ENCODE measurements around the gene TRAF6. TPM values are rescaled to one million over a fixed set of nuclear protein-coding genes. Genes with fewer than 3 reads are reported as not detected.

Gene TRAF6
- total and polyA plus RNA-seq, 7 donors: 3.6 to 15.5 (median 10.3) TPM

DNA sequence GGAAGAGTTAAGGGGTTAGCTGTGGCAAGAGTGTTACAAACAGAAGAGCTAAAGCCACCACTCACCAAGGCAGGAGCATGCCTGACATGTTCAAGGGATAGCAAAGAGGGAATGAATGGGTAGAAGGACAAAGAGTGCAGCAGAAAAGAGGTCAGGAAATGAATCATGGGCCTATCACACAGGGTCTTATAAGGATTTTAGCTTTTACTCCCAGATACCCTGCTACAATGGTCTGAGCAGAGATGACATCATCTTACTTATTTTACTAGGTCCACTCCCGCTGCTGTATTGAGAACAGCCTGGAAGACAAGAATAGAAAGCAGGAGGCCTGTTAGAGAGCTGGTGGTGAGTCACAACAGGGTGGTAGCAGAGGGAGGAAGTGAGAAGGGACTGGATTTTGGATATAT lies 9.8 kb downstream of the TRAF6 start:
- intact Hi-C loops (cut with DNase I): no loop called here
- 25 to 62% methylated on average over 1 of the region's 1 CpG for WGBS, 2 donors
- DNase-seq: no peak
- Histone ChIP-seq H3K36me3 (peaks cover 0 to 59% (median 23%) of the 10 kb centered on the region in 4 donors), H3K4me1 (peaks cover 0 to 28% (median 13%) of the 10 kb centered on the region in 4 donors), H3K4me3 (no peak overlapping the region), H3K27me3 (no peaks in the 10 kb centered on the region), H3K9me3 (no peaks in the 10 kb centered on the region), H3K27ac (peak overlapping the region in 2 of 4 donors; percentile 9 to 49)
- TF ChIP-seq POLR2AphosphoS5 (IDR thresholded peaks at IDR 0.05) (no peak), CTCF (IDR thresholded peaks at IDR 0.05) (no peak), POLR2A (IDR thresholded peaks at IDR 0.05) (no peak), EP300 (IDR thresholded peaks at IDR 0.05) (no peak)

DNA sequence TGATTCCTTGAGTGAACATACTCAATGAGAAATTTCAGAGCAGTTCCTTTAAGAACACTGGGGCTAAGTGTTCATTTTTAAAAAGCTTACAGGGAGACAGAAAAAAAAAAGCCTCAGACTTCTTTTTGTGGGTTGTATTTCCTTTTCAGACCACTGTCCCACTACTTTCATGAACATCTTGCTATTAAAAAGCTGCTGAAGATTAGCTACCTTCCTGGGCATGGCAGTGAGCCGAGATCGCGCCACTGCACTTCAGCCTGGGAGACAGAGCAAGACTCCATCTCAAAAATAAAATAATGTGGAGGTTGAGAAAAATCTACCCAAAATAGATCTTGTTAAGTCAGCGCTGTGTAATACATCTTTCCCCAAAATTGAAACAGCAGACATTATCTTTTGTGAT lies 10.8 kb downstream of the TRAF6 start:
- Histone ChIP-seq H3K27me3 (no peaks in the 10 kb centered on the region), H3K4me3 (no peak overlapping the region), H3K9me3 (no peaks in the 10 kb centered on the region), H3K36me3 (peaks cover 0 to 69% (median 24%) of the 10 kb centered on the region in 4 donors), H3K4me1 (peaks cover 0 to 28% (median 13%) of the 10 kb centered on the region in 4 donors), H3K27ac (no peak overlapping the region)
- DNase-seq: no peak
- WGBS, 2 donors: 78 to 94% methylated on average over 4 of the region's 4 CpGs
- no peak for TF ChIP-seq EP300 (IDR thresholded peaks at IDR 0.05)
- TF ChIP-seq POLR2A (IDR thresholded peaks at IDR 0.05): no peak
- TF ChIP-seq CTCF (IDR thresholded peaks at IDR 0.05): no peak
- no peak for TF ChIP-seq POLR2AphosphoS5 (IDR thresholded peaks at IDR 0.05)
- intact Hi-C loops (cut with DNase I): no loop called here

DNA sequence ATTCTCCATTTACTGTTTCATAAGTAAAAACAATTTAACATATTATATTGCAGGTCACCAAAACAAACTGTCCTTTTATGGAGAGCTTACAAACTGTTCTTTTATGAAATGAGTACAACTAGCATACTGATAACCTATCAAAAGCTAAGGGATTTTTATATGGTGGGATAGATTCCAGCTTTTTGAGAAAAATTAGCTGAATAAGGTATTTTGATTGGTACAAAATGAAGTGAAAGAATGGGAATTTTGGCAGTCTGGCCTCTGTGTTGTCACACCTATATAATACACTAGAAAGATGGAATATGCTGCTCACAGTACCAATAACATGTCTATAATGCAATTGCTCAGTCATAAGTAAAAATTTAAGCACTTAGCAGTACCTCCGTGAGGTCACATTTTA lies 11.4 kb downstream of the TRAF6 start:
- intact Hi-C loops (cut with DNase I): no loop called here
- no peaks in the 10 kb centered on the region for H3K9me3 ChIP-seq
- H3K4me1 ChIP-seq: peaks cover 0 to 28% (median 13%) of the 10 kb centered on the region in 4 donors
- no peak for DNase-seq
- no peak overlapping the region for H3K27ac ChIP-seq
- TF ChIP-seq POLR2A (IDR thresholded peaks at IDR 0.05): no peak
- TF ChIP-seq CTCF (IDR thresholded peaks at IDR 0.05): no peak
- TF ChIP-seq EP300 (IDR thresholded peaks at IDR 0.05): no peak
- TF ChIP-seq POLR2AphosphoS5 (IDR thresholded peaks at IDR 0.05): no peak
- H3K4me3 ChIP-seq: no peak overlapping the region
- H3K27me3 ChIP-seq: no peaks in the 10 kb centered on the region
- 86 to 92% methylated on average over 1 of the region's 1 CpG for WGBS, 2 donors
- peaks cover 0 to 75% (median 29%) of the 10 kb centered on the region in 4 donors for H3K36me3 ChIP-seq

GRCh38 chr11:36493332-36493731 lies 16.7 kb downstream of the TRAF6 start:
- intact Hi-C loops (cut with DNase I): loop anchor here (5.0 kb wide), 2 partner anchors 201 to 876 kb away; partner anchors contain the start of gene FJX1
- TF ChIP-seq POLR2AphosphoS5 (IDR thresholded peaks at IDR 0.05) (no peak), EP300 (IDR thresholded peaks at IDR 0.05) (no peak), POLR2A (IDR thresholded peaks at IDR 0.05) (no peak), CTCF (IDR thresholded peaks at IDR 0.05) (no peak)
- no peaks in the 10 kb centered on the region for H3K4me1 ChIP-seq
- no peak overlapping the region for H3K27ac ChIP-seq
- peaks cover 5 to 93% (median 41%) of the 10 kb centered on the region in 4 donors for H3K36me3 ChIP-seq
- no peak overlapping the region for H3K4me3 ChIP-seq
- no peak for DNase-seq
- no peaks in the 10 kb centered on the region for H3K9me3 ChIP-seq
- H3K27me3 ChIP-seq: no peaks in the 10 kb centered on the region

GRCh38 chr11:36492724-36493304 lies 17.3 kb downstream of the TRAF6 start:
- DNase-seq: no peak
- no peaks in the 10 kb centered on the region for H3K9me3 ChIP-seq
- intact Hi-C loops (cut with DNase I): loop anchor here (5.0 kb wide), 2 partner anchors 201 to 876 kb away; partner anchors contain the start of gene FJX1
- H3K4me1 ChIP-seq: no peaks in the 10 kb centered on the region
- H3K27ac ChIP-seq: no peak overlapping the region
- TF ChIP-seq CTCF (IDR thresholded peaks at IDR 0.05): peak in 3 of 4 experiments; percentile 29 to 75 (median 35)
- no peak for TF ChIP-seq POLR2A (IDR thresholded peaks at IDR 0.05)
- peaks cover 5 to 93% (median 41%) of the 10 kb centered on the region in 4 donors for H3K36me3 ChIP-seq
- no peaks in the 10 kb centered on the region for H3K27me3 ChIP-seq
- no peak overlapping the region for H3K4me3 ChIP-seq

Data from sigmoid colon (tissue), 7 donors.